Activated CD8-positive, alpha-beta memory T cell treated with anti-CD3 and anti-CD28 coated beads for 48 hours (primary cell): ENCODE measurements around the gene MTF2.

Experiments
- DNase-seq, 3 experiments: peaks; one replicate each; pipeline ENCODE4 v3.0.0-alpha.2; 2020; ENCODE audit warnings: low read depth in 2 of 3, low spot score in 2 of 3

MTF2 gene

GRCh38 chr1:93180723-93181613 is 101.9 kb downstream of the MTF2 start, which contains the start of gene CCDC18:
TSS of gene CCDC18 (plus strand) at chr1:93180724. CDS start at chr1:93183362, 2,638 bp downstream.
- DNase-seq, result peak in 1 of 3 experiments; percentile 37

DNA sequence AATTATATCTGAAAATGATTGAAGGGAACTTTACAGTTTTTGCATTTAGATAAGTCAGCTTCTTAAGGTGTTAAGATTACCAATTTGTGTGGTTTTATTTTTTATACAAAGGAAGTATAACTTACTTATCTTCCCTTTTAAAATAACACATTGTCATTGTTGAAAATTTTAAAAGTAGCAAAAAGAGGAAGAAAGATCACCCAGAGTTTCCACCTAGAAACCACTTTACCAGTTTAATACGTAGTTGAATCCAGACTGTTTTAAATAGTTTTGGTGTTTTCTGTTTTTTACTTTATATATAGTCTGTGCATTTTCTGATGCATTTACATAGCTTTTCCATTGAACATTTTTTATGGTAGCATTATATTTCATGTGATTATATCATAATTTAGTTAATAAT is 107.6 kb downstream of the MTF2 start:
- no peak for DNase-seq
